HFFc6 (cell line): ENCODE data around the gene CD46. TPM values are rescaled to one million over a fixed set of nuclear protein-coding genes. Genes with fewer than 3 reads are reported as not detected.

Source experiments
- DNase-seq: peaks from one replicate; pipeline ENCODE4 v3.0.0-alpha.2; 2018
- H3K27ac Mint-ChIP-seq: 2 replicates; pipeline ENCODE4 v1.8.0; 2020; ENCODE audit warnings: mild to moderate bottlenecking, mixed read lengths
- H3K27me3 Mint-ChIP-seq: 2 replicates; pipeline ENCODE4 v1.8.0; 2021; ENCODE audit warnings: mild to moderate bottlenecking, moderate library complexity, mixed read lengths; ENCODE audit not compliant: insufficient read depth
- H3K36me3 Mint-ChIP-seq: 2 replicates; pipeline ENCODE4 v1.8.0; 2021; ENCODE audit warnings: low read depth, mixed read lengths
- H3K4me1 Mint-ChIP-seq: 2 replicates; pipeline ENCODE4 v1.8.0; 2020; ENCODE audit warnings: low read depth, mixed read lengths
- H3K4me3 Mint-ChIP-seq: 2 replicates; pipeline ENCODE4 v1.8.0; 2020; ENCODE audit warnings: mild to moderate bottlenecking, moderate library complexity, mixed read lengths
- H3K9me3 Mint-ChIP-seq: 2 replicates; pipeline ENCODE4 v1.8.0; 2020; ENCODE audit warnings: mild to moderate bottlenecking, mixed read lengths
- total RNA-seq, 6 experiments: library from RNA; stranded (reverse); fragmentation: NEBNext Ultra II Directional; extraction: Animal tissue kit (Norgen Biotek cat#: 25700); gene quantifications; 2 replicates in 1 of 6; 3 replicates in 5 of 6; pipeline ENCODE4 v1.2.3, GENCODE V29; 2021
- TF ChIP-seq, protein P1 (sequence below): fragments of 200-600 bp; sonication (generic); IDR thresholded peaks from 2 replicates; pipeline ENCODE4 v1.5.0; 2021; ENCODE audit warnings: antibody characterized with exemption, mild to moderate bottlenecking

The CD46 gene
- total RNA-seq, 6 experiments from 2014 or later = 134 to 152 (median 142) TPM

DNA sequence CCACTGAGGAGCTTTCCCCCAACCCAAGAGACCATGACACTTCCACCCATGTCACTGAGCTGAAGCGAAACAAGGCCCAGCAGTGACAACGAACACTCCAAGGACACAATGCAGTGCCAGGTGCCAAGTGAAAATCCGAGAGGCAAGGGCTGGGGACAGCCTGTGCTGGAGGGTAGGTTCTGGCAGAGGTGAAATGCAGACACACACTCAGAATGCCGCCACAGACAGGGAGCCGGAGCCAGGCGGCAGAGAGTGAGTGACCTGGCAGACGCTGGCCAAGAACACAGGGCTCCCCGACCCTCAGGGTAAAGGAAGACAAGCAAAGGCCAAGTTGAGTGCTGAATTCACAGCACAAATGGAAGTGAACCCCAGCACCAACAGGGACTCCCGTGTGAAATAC, 78.9 kb downstream of the CD46 start:
- no peak overlapping the region for H3K4me3 Mint-ChIP-seq

GRCh38 chr1:207831517-207832327, 79.9 kb downstream of the CD46 start:
- no peaks in the 10 kb centered on the region; the same call in 1 of the 2 replicates for H3K27me3 Mint-ChIP-seq
- peaks cover 5% of the 10 kb centered on the region for H3K36me3 Mint-ChIP-seq
- H3K9me3 Mint-ChIP-seq = no peaks in the 10 kb centered on the region
- DNase-seq = no peak
- TF ChIP-seq, protein P1, sequence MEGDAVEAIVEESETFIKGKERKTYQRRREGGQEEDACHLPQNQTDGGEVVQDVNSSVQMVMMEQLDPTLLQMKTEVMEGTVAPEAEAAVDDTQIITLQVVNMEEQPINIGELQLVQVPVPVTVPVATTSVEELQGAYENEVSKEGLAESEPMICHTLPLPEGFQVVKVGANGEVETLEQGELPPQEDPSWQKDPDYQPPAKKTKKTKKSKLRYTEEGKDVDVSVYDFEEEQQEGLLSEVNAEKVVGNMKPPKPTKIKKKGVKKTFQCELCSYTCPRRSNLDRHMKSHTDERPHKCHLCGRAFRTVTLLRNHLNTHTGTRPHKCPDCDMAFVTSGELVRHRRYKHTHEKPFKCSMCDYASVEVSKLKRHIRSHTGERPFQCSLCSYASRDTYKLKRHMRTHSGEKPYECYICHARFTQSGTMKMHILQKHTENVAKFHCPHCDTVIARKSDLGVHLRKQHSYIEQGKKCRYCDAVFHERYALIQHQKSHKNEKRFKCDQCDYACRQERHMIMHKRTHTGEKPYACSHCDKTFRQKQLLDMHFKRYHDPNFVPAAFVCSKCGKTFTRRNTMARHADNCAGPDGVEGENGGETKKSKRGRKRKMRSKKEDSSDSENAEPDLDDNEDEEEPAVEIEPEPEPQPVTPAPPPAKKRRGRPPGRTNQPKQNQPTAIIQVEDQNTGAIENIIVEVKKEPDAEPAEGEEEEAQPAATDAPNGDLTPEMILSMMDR = no peak
- H3K27ac Mint-ChIP-seq = no peak overlapping the region
- peaks cover 34% of the 10 kb centered on the region for H3K4me1 Mint-ChIP-seq
- H3K4me3 Mint-ChIP-seq = no peak overlapping the region

More for the DNA sequence above, 78.9 kb downstream of the CD46 start:
- Mint-ChIP-seq H3K27me3 (peaks cover under 1% of the 10 kb centered on the region), H3K4me1 (peaks cover 37% of the 10 kb centered on the region), H3K36me3 (peaks cover 5% of the 10 kb centered on the region; the same call in 1 of the 2 replicates), H3K27ac (no peak overlapping the region), H3K9me3 (no peaks in the 10 kb centered on the region)
- DNase-seq = no peak
- TF ChIP-seq, protein P1 = no peak

- TF ChIP-seq, protein P1 = no peak
- H3K4me1 Mint-ChIP-seq = peaks cover 34% of the 10 kb centered on the region
- H3K27me3 Mint-ChIP-seq = no peaks in the 10 kb centered on the region; the same call in 1 of the 2 replicates
- no peak overlapping the region for H3K27ac Mint-ChIP-seq
- peaks cover 9% of the 10 kb centered on the region for H3K36me3 Mint-ChIP-seq
- no peak overlapping the region for H3K4me3 Mint-ChIP-seq
- H3K9me3 Mint-ChIP-seq = no peaks in the 10 kb centered on the region
- DNase-seq = no peak
These were observed 80.9 kb downstream of the CD46 start for GRCh38 chr1:207832796-207833195.

GRCh38 chr1:207833381-207833780, 81.5 kb downstream of the CD46 start:
- peaks cover 34% of the 10 kb centered on the region for H3K4me1 Mint-ChIP-seq
- TF ChIP-seq, protein P1 = no peak

DNA sequence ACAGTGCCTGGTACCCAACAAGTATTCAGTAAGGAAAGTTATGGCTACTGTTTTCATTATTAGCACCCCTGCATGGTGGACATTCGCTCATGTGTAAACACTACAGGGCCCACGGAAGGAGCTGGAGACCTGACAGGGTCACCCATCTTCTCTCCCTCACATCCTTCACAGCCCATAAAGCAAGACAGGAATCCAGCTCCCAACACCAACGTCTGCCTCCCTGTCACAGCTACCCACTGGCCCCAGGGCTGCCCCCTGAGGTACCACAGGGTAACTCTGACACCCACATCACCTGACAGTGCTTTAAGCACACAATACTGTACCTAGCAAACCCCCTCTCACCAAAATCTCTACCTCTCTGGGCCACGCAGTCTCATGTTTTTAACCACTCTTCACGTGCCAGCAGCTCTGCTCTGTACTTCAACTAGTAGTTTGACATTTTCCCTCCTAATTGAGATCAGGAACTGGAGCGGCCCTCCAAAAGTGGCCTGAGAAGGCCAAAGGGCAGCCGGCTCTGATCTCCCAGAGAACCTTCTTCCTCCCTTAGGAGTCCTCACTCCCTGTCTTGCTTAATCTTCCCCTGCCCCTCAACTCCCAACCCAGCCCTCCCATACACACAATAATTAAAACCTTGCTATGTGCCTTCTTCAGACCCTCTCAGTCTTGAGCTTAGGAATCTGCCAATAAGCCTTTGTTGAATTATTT, 82.3 kb downstream of the CD46 start:
- TF ChIP-seq, protein P1 = no peak
- H3K27me3 Mint-ChIP-seq = no peaks in the 10 kb centered on the region; the same call in 1 of the 2 replicates
- peaks cover 13% of the 10 kb centered on the region for H3K36me3 Mint-ChIP-seq
- H3K9me3 Mint-ChIP-seq = no peaks in the 10 kb centered on the region
- H3K4me1 Mint-ChIP-seq = peaks cover 34% of the 10 kb centered on the region
- H3K4me3 Mint-ChIP-seq = no peak overlapping the region
- no peak for DNase-seq
- no peak overlapping the region for H3K27ac Mint-ChIP-seq

More at GRCh38 chr1:207833381-207833780, 81.5 kb downstream of the CD46 start:
- DNase-seq = no peak
- Mint-ChIP-seq H3K27ac (no peak overlapping the region), H3K36me3 (peaks cover 9% of the 10 kb centered on the region), H3K9me3 (no peaks in the 10 kb centered on the region), H3K4me3 (no peak overlapping the region), H3K27me3 (no peaks in the 10 kb centered on the region; the same call in 1 of the 2 replicates)
